NCI-H1694 (cell line): ENCODE measurements around the gene RHOG.
"Not testable (repeated sequence)": the region's sequence is repeated elsewhere in the genome, so short reads cannot be mapped to it uniquely, and the experiment has no call there.

ENCODE experiments used
- DNase-seq: peaks from one replicate; lab custom pipeline; 2025; lab: John Stamatoyannopoulos, UW

RHOG gene

GRCh38 chr11:3834349-3834663 is 6.5 kb downstream of the RHOG start:
- DNase-seq, result no peak

- no peak for DNase-seq
Measured at GRCh38 chr11:3833449-3833848, 7.3 kb downstream of the RHOG start.

- DNase-seq, result no peak
Measured at GRCh38 chr11:3832816-3833215, 7.9 kb downstream of the RHOG start.

GRCh38 chr11:3831378-3832239 is 9.2 kb downstream of the RHOG start:
- no peak for DNase-seq

- DNase-seq, result no peak
Measured at GRCh38 chr11:3830730-3831129, 10.0 kb downstream of the RHOG start.

- DNase-seq, result no peak
Measured at GRCh38 chr11:3830088-3830487, 10.7 kb downstream of the RHOG start.

- DNase-seq, result no peak
Measured at GRCh38 chr11:3827434-3828186, 13.1 kb downstream of the RHOG start.

GRCh38 chr11:3826721-3827120 is 14.0 kb downstream of the RHOG start:
- no peak for DNase-seq

GRCh38 chr11:3825473-3826154 is 15.1 kb downstream of the RHOG start:
- no peak for DNase-seq

GRCh38 chr11:3824714-3825472 is 15.9 kb downstream of the RHOG start:
- peak; percentile 4 for DNase-seq

- no peak for DNase-seq
Measured at GRCh38 chr11:3823762-3824506, 16.8 kb downstream of the RHOG start.

- no peak for DNase-seq
Measured at GRCh38 chr11:3823303-3823702, 17.5 kb downstream of the RHOG start.

- DNase-seq, result no peak
Measured at GRCh38 chr11:3822312-3822711, 18.4 kb downstream of the RHOG start.

- DNase-seq, result no peak
Measured at GRCh38 chr11:3820971-3821370, 19.8 kb downstream of the RHOG start.

GRCh38 chr11:3817181-3817800 is 23.5 kb downstream of the RHOG start:
- DNase-seq, result no peak

- no peak for DNase-seq
Measured at GRCh38 chr11:3816673-3817072, 24.1 kb downstream of the RHOG start.

- DNase-seq, result no peak
Measured at GRCh38 chr11:3815845-3816244, 24.9 kb downstream of the RHOG start.

- DNase-seq, result not testable (repeated sequence)
Measured at GRCh38 chr11:3814832-3815231, 25.9 kb downstream of the RHOG start.

- no peak for DNase-seq
Measured at GRCh38 chr11:3810951-3811350, 29.8 kb downstream of the RHOG start.

GRCh38 chr11:3810446-3810845 is 30.3 kb downstream of the RHOG start:
- DNase-seq, result no peak

- DNase-seq, result no peak
Measured at GRCh38 chr11:3809624-3809928, 31.2 kb downstream of the RHOG start.
